GM18519 (cell line): ENCODE measurements around the gene SLCO2A1.

ENCODE experiments used
- ATAC-seq: cut with Tn5 transposase; IDR thresholded peaks from one replicate; pipeline ENCODE4 v1.9.1; 2021; ENCODE audit warnings: mild to moderate bottlenecking, moderate library complexity; ENCODE audit not compliant: unreplicated experiment, low FRiP score

SLCO2A1 gene

DNA sequence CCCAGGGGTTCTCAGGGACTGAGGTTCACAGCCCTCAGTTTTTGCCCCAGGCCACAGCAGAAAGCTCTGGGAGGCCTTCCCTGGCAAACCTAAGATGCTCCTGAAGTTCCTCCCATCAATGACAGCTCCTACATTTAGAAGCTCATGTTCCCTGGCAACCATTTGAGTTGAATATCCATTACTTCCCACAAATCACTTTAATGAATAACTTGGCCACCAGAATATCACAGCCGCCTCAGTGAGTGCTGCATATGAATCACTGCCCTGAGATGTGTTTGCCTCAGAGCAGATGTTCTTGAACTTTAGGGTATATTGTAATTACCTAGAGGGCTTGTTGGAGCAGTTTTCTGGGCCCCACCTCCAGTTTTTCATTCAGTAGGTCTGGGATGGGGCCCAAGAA is 27.4 kb downstream of the SLCO2A1 start:
- no peak for ATAC-seq

DNA sequence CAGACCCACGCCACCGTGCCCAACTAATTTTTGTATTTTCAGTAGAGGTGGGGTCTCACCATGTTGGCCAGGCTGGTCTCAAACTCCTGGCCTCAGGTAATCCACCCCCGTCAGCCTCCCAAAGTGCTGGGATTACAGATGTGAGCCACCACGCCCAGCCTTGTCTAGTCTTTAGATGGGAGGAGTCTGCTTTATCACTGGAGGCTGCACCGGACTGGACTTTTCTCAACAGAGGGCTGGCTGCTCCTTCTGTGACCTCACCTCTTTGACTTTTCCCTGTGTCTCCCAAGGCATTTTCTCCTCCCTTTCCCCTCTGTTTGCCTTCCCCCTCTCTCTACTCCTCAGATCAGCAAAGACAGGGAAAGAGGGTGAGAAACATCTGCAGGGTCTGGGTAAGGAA is 28.5 kb downstream of the SLCO2A1 start:
- ATAC-seq = no peak

DNA sequence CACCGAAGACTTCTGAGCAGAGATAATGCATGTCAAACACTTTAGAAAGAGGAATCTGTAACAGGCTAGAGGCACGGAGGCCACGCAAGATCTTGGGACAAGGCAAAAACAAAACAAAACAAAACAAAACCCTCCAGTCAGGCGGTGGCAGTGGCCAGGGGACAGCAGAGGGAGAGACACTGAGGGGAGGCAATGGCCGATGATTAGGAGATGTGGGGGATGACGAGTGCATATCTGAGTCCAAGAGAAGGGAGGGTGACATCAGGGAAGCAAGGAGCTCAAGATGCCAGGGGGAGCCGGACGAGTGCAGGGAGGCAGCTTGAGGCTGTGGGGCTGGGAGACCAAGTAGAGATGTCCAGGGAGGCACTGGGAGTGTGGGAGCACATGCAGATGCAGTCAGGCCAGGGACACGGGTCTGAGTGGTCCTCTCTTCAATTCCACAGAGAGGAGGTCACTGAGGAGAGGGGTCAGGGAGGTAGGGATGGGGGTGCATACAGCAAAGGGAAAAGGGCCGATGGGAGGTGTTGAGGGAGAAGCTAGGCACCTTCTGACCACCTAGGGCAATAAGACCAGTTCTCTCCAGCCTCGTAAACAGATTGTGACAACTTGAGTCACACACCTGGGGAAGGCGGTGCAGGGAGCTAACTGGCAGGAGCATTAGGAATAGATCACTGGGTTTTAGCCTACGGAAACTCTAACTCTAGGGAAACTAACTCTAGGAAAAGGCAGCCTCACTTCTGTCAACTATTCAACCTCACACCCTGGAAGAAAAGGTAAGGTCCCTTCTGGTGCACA is 29.6 kb downstream of the SLCO2A1 start:
- no peak for ATAC-seq

DNA sequence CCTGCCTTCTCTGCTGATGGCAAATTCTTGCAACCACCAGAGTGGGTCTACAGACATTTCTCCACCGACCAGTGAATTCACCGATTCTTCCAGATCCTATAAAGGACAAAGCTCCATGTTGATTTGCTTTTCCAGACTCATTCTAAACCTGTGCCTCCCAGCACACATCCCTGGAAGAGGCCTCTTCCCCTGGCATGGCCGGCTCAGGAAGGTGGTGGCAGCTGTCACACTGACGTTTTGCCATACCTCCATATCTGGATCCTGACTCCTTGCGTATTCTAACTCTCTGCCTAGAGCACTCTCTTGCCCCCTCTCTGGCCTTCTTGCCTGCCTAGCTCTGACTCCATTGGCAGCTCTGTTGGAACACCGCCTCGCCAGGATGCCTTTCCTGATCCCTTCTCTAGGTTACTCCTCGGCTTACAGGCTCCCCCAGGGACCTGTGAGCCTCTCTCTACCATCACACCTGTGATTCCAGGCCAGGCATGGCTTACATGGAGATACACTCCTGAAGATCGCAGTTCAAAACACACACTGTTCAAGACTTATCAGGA is 31.0 kb downstream of the SLCO2A1 start:
- no peak for ATAC-seq

DNA sequence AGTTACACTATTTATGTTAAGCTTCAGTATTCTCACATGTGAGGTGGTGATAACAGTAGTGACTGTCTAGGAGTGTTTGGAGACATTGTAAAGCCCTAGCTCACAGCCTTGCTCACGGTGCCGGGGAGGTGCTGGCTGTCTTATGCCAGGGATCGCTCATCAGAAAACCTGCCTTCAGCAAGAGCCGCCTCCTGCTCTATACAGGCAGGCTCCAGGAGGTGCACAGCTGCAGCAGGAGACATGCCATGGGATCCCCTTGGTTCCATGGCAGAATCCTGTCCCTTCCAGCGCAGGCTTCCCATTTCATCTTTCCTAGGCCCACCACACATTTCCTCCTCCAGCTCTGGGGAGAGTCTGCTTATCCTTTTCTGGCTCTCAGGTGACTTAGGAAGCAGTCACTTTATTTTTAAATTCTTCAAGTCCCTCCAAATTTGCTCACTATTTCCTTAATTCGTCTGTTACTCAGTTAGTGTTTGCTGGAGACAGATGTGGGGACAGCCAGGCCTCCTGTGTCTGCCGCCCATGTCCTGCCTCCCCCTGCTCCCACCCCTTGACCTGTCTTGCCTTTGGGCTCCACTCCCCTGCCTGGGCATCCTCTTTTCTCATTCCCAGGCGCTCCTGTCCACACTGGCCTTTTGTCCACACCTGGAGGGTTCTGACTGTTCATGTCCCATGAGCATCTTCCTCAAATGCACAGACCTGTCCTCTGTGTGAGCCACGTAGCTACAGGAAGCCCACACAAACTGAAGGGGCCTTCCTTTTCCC is 31.7 kb downstream of the SLCO2A1 start:
- no peak for ATAC-seq

DNA sequence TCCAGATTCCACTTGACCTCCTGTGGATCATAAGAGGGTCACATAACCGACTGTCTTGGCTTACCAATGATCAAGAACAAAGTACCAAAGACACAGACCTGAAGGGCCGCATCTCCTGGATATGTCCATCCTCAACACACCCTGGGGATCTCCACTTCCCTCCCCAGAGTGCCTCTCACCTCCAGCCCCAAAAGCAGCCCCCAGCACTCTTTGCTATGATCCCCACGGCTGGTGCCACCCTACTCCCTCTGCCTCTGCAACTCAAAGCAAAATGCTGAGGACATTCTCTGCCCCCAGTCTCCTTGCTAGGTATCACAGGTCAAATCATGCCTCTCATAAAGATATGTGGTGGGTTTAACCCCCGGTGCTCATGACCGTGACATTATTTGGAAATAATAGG is 32.7 kb downstream of the SLCO2A1 start:
- no peak for ATAC-seq

DNA sequence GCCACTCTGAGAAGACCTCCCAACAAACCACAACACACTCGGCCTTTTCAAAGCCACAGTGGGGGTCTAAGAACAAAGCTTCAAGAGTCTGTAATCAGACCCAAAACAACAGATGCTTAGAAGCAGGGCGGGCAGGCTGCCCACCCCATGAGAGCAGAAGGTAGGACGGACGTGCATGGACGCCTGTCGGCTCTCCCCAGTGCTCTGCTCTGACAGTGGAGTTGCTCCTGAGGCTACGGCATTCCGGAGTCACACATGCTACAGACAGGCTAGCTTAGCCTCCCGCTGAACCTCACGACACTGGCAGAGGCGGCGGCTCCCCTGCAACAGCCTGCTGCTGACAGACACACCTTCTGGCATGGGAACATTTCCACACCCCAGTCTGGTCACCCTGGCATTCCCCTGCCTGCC is 33.5 kb downstream of the SLCO2A1 start:
- ATAC-seq = no peak

DNA sequence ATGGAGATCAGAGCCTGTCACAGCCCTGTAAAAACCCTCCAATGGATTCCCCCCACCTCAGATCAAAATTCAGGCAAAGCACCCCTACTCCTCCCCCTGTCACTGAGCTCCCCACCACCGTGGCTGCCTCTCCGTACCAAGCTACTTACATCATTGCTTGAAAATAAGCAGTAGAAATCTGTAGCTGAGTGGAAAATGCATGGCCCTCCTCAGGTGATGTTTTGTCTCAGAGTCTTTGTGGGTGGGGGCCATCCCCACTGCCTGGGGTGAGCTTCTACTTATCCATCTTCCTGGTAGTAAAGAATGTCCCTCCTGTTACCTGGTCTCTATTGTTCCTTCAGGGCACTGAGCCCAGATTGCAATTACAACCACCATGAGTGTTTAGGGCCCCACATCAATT is 34.5 kb downstream of the SLCO2A1 start:
- ATAC-seq = no peak

DNA sequence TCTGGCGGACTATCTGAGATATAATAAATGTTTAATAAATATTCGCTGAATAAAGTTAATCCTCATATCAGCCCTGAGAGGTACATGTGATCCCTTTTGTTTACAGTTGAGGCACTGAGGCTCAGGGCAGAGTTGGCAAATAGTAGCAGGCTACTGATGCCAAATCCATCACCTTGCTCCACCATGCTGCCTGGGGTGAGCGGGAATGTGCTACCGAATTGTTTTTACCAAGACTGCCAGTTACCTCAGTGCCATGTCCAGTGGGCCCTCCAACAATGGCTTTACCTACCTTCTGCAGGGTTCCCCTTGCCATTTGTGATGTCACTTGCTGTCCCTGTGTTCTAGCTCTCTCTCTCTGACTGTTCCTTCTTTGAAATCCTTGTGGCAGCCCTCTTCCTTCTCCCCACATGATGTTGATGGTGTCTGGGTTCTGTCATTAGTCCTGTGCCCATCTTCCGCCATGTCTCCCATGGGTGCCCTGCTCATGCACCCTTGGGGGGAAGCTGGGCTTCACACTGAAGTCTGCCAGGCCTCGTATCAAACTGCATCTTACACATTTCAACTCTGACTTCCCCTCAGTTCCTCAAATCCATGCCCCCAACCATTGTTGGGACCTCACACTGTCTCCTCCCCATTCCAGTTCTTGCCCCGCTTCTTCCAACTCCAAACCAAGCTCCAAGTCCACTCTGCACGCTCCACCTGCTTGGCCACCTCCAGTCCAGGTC is 35.4 kb downstream of the SLCO2A1 start:
- no peak for ATAC-seq

DNA sequence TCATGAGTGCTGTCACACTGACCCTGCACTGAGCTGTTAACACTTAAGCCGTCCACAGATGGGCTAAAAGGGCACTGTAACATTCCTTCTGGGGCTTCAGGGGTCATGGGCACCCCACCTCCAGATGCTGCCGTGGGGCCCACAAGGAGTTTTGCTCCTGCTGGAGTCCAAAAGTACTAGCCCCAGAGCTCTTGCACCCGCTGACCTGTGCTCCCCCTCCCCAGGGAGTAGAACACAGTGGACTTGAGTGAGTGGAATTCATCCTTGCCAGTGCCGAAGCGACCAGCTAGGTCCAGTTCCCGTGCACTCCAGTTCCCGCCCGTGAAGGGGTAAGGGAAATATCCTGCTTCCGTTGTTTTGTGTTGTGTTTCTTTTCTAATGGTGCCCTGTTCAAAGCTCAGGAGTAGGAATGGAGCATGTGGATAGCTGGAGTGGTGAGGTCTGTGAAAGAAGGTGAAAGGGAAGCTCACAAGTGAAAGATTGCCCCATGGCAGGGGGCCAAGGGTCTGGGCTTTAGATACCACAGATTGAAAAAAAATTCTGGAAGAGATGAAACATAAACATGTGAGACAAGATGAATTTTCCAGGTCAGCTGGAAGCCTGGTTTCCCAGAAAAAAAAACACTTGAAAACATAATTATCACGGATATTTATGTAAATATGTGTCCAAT is 36.6 kb downstream of the SLCO2A1 start:
- ATAC-seq = no peak

DNA sequence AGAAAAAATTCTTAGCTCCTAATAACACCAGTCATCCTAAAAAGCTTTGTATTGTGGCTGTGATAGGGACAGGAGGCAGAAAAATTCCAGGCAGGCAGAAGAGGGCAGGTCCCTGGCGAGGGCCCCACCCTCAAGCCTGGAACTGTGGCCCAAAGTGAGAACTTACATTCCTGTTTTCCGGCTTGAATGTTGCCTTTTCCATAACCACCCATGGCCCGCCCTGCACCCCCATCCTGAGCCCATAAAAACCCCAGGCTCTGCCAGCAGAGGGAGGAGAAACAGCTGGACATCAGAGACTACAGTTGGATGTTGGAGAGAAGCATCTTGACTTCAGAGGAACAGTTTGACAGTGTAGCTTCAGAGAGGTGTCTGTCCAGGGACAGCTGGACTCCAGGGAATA is 37.3 kb downstream of the SLCO2A1 start:
- no peak for ATAC-seq

DNA sequence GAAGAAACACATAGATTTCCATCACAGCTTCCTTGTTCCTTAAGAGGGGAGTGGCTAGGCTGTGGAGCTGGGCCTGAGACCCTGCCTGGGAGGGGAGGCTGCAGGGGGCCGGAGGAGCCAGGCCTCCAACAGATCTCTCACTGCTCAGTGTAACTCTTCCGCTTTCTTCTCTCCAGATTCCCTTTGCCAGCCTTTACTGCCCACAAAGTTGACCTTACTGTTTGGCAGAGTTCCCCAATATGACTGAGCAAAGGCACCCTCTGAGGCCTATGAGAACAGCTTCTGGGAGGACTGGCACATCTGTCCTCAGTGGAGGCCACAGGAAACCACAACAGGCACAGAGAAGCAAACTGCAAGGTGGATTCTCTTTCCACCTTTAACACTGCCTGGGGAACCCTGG is 38.1 kb downstream of the SLCO2A1 start:
- ATAC-seq = no peak

DNA sequence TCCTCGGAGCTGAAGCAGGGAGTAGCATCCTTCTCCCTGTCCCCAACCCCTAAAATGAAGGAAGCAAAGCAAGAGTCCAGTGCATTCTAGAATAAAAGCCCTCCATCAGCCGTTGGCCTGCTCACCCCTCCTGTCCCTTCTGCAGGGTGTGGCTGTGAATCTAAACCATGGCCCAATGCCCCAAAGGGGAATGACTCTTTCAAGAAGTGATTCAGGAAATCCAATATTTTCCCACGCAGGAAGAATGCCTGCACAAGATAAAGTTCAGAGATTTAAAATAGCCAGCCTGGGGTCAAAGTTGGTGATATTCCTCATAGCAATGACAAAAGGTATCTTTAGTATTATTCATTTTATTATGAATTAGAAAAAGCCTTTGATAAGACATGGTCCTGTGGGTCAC is 38.5 kb downstream of the SLCO2A1 start:
- no peak for ATAC-seq

DNA sequence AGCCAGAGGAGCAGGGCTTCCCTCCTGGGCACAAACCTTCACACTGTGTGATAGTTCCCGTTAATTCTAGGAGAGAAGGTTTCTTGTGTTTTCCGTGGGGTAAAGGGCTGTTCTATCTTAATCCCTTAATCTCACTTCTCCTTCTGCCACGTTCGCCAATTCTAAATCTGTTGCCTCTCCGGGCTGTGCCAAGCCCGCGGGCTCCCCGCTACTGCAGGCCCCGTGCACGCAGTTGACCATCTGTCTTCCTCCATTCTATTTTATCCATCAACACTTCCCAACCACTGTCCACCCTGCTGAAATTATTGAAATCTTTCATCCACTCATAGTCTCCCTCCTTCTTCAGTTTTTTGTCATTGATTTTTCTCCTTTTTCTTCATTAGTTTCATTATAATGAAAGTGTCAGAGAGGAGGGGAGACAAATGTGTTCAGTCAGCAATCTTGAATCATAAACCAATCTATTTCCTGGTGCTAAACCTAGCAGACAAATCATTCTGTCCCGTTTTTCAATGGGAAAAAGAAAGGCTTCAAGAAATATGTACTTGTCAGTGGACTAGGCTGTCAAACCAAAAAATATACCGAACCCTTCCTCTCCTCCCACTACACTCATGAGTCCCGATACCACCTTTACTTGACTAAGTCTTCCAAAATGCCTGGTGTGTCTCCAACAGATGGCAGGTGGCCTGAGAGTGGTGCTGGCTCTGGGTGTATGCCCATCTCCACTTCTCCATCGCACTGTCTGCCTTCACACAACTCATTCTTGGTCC is 39.6 kb downstream of the SLCO2A1 start:
- no peak for ATAC-seq

DNA sequence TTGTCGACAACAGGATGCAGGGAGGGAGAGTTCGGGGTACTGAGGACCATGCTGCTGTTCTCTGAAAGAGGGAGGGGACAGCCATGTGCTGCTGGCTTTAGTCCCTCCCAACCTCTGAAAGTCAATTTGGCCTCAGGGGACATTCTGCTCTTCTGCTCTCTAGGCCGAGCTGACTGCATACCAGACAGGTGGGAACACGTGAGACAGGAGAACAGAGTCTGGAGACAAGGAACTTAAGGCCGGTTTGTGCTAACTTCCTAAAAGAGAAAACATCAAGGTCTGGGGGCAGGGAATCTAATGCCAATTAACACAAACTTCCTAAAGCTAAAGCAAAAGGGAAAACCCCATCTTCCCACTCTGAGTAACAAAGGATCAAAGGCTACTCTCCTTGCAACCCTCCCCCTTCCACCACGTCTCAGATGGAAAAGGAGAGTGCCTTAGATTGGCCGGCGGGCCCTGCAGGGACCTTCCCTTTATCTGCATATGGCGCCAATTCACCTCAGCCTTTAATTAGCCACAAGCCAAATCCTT is 41.0 kb downstream of the SLCO2A1 start:
- ATAC-seq = no peak

DNA sequence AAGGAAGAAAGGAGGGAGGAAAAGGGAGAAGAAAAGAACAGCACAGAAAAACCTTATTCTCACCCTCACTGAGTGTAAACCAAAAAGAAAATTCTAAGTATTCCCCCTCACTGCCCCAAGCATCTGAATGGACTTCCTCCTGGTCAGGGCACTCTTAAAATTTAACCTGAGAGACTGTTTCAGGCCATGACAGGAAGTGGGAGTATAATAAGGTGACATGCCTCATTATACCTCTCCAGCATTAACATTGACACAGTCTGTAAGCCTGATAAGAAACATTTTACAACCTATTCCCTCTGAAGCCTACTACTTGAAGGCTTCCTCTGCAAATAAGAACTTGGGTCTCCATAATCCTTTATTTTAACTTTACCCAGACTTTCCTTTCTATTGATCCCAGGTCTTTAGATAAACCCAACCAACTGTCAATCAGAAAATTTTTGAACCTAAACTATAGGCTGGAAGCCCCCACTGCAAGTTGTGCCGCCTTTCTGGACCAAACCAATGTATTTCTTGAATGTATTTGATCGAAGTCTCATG is 41.7 kb downstream of the SLCO2A1 start:
- ATAC-seq = no peak

DNA sequence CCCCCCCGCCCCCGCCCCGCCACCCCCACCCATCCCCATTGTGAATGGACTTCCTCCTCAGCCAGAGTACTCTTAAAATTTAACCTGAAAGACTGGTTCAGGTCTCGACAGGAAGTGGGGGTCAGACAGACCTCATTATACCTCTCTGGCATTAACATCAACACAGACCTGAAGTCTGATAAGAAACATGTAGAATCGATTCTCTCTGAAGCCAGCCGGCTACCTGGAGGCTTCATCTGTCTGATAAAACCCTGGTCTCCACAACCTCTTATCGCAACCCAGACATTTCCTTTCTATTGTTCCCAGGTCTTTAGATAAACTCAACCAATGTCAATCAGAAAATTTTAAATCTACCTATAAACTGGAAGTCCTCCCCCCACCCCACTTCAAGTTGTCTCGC is 42.6 kb downstream of the SLCO2A1 start:
- ATAC-seq = no peak

DNA sequence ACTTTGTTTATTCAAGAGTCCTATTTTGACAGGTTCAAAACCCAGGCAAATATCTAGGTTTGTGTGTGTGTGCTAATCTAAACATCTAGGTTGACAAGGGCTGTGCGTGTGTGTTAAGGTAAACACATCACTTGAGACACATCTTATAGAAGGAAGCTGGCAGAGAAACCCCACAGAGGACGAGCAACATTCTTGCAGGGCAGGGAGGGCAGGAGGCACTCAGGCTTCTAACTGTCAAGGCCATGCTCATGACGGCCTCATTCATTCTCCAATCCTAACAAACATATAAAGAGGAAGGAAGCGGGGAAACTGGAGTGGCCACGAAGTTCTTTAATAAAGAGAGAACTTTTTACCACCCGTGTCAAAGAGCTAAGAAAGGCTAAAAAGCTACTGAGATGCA is 43.4 kb downstream of the SLCO2A1 start:
- no peak for ATAC-seq

DNA sequence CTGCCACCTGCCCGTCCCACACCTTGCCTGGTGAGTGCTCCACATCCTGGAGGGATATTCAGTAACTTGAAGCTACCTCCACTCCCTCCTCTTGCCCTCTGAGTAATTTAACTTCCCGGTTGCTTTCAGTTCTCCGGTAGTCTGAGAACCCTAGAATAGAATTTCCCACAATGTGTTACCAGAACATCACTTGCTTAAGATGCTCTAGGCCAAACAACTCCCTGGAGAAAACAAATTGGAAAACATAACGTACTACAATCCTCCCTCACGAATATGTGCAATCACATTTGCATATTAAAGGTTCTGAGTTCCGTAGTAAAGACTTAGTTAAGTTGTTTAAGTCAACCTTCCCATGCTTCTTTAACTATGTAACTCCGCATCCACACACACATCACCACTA is 44.8 kb downstream of the SLCO2A1 start:
- ATAC-seq = no peak
